ENCODE measurements around the gene TTLL1.

GRCh38 chr22:43106302-43106701 is 17.1 kb upstream of the TTLL1 start:
- TF ChIP-seq, protein P1, sequence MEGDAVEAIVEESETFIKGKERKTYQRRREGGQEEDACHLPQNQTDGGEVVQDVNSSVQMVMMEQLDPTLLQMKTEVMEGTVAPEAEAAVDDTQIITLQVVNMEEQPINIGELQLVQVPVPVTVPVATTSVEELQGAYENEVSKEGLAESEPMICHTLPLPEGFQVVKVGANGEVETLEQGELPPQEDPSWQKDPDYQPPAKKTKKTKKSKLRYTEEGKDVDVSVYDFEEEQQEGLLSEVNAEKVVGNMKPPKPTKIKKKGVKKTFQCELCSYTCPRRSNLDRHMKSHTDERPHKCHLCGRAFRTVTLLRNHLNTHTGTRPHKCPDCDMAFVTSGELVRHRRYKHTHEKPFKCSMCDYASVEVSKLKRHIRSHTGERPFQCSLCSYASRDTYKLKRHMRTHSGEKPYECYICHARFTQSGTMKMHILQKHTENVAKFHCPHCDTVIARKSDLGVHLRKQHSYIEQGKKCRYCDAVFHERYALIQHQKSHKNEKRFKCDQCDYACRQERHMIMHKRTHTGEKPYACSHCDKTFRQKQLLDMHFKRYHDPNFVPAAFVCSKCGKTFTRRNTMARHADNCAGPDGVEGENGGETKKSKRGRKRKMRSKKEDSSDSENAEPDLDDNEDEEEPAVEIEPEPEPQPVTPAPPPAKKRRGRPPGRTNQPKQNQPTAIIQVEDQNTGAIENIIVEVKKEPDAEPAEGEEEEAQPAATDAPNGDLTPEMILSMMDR (IDR thresholded peaks at IDR 0.05): no peak
- TF ChIP-seq POLR2AphosphoS5 (IDR thresholded peaks at IDR 0.05) (no peak), POLR2A (IDR thresholded peaks at IDR 0.05) (no peak)
